ENCODE data around the gene NPDC1. TPM values are rescaled to one million over a fixed set of nuclear protein-coding genes. Genes with fewer than 3 reads are reported as not detected.

NPDC1 gene
- total RNA-seq, 1 donor from 2014 or later, result 152 TPM

DNA sequence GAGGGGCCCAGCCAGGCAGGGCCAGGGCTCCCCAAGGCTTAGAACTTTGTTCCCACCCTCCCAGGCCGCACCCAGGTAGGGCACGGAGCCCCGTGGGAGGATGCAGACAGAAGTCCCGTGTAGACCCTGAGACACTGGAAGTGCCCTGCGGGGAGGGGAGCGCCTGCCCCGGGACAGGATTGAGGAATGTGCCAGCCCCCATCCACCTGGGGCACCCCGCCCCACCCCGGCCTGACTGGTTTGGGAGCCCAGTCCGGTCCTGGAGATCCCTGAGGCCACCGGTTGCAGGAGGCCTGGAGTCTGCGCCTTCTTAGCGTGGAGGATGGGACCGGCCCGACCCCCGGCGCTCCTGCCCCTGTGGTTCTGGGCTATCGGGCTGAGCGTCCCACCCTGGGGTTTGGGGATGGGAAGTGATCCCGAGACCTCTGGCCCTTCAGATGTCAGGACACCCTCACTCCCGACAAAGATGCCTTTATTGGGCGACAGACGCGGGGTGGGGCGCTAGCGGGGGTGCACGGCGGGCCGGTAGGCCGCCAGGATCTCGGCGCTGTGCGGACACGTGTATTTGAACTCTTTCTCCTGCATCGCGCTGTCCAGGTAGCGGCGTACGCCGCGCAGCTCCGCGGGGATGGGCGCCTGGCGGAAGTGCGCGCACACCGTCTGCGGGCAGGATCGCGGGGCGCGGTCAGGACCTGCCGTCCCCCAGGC lies 51.6 kb downstream of the NPDC1 start:
- DNase-seq, result no peak
- no peak for ATAC-seq
- H3K9me3 ChIP-seq, result no peaks in the 10 kb centered on the region
- peak overlapping the region; percentile 46 for H3K4me3 ChIP-seq
- intact Hi-C loops (cut with DNase I), result no loop called here
- H3K4me1 ChIP-seq, result peaks cover 51% of the 10 kb centered on the region
- peaks cover 13% of the 10 kb centered on the region for H3K36me3 ChIP-seq
- no peaks in the 10 kb centered on the region for H3K27me3 ChIP-seq
- no peak overlapping the region for H3K27ac ChIP-seq
- TF ChIP-seq, protein P1, sequence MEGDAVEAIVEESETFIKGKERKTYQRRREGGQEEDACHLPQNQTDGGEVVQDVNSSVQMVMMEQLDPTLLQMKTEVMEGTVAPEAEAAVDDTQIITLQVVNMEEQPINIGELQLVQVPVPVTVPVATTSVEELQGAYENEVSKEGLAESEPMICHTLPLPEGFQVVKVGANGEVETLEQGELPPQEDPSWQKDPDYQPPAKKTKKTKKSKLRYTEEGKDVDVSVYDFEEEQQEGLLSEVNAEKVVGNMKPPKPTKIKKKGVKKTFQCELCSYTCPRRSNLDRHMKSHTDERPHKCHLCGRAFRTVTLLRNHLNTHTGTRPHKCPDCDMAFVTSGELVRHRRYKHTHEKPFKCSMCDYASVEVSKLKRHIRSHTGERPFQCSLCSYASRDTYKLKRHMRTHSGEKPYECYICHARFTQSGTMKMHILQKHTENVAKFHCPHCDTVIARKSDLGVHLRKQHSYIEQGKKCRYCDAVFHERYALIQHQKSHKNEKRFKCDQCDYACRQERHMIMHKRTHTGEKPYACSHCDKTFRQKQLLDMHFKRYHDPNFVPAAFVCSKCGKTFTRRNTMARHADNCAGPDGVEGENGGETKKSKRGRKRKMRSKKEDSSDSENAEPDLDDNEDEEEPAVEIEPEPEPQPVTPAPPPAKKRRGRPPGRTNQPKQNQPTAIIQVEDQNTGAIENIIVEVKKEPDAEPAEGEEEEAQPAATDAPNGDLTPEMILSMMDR (IDR thresholded peaks at IDR 0.05), result no peak

DNA sequence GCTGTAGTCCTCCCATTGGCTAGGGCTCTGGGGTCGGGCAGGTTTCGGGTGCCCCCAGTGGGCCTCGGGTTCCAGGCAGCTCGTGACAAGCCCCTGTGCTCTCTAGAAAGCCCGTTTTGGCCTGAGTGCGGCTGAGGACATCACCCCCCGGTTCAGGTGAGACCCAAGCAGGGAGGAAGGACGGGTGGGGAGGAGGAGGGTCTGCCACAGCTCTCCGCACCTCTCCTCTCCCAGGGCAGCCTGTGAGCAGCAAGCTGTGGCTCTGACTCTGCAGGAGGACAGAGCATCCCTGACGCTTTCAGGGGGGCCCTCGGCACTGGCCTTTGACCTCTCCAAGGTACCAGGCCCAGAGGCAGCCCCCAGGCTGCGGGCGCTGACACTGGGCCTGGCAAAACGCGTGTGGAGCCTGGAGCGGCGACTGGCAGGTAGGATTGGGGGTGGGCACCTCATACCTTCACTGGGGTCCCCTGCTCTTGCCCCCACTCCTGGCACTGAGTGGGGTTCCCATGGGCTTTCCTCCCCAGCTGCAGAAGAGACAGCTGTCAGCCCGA lies 53.1 kb downstream of the NPDC1 start:
- ATAC-seq, result no peak
- intact Hi-C loops (cut with DNase I), result no loop called here
- TF ChIP-seq, protein P1 (IDR thresholded peaks at IDR 0.05), result no peak
- Histone ChIP-seq H3K9me3 (no peaks in the 10 kb centered on the region), H3K36me3 (peaks cover 13% of the 10 kb centered on the region), H3K27ac (peak overlapping the region; percentile 85), H3K4me3 (peak overlapping the region; percentile 84), H3K4me1 (peaks cover 47% of the 10 kb centered on the region), H3K27me3 (no peaks in the 10 kb centered on the region)
- no peak for DNase-seq

DNA sequence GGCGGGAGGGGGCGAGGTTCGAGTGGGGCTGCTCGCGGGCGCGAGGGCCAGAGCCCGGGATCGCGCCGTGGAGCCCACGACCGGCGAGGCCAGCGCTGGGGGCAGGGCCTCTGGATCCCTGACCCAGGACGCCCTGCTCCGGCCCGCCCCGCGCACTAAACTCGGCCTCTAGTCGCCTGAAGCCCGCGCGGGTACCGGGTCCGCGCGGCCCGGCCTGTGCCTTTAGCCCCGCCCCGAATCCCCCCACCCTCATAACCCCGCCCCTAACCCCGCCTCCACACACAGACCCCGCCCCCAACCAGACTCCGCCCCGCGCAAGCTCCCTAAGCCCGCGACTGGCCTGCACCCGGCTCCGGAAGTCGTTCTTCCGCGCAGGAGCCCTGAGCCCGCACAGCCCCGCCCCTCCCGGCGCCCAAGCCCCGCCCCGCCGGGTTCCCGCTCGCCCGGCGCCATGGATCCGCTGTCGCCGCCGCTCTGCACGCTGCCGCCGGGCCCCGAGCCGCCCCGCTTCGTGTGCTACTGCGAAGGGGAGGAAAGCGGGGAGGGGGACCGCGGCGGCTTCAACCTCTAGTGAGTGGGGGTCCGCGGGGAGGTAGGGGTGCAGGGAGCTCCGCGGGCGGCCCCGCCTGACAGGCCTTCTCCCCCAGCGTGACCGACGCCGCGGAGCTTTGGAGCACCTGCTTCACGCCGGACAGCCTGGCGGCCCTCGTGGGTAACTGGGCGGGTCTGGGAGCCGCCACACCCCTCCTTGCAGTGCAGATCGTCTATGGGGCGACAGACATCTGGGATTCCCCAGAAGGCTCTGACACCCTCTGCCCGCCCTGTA lies 53.8 kb downstream of the NPDC1 start, which contains the start of gene PAXX:
Gene PAXX (plus strand): TSS at position 430 of the 826 bp plus-strand sequence. CDS start 22 bp downstream, at position 452.
- TF ChIP-seq, protein P1 (IDR thresholded peaks at IDR 0.05), result no peak
- peaks cover 13% of the 10 kb centered on the region for H3K36me3 ChIP-seq
- DNase-seq (peak; percentile 98), ATAC-seq (peak; percentile 88)
- H3K4me1 ChIP-seq, result peaks cover 41% of the 10 kb centered on the region
- intact Hi-C loops (cut with DNase I), result no loop called here
- H3K27ac ChIP-seq, result peak within 1 kb of the TSS; percentile 85
- H3K9me3 ChIP-seq, result no peaks in the 10 kb centered on the region
- H3K4me3 ChIP-seq, result peak within 1 kb of the TSS; percentile 84
- H3K27me3 ChIP-seq, result no peaks in the 10 kb centered on the region

DNA sequence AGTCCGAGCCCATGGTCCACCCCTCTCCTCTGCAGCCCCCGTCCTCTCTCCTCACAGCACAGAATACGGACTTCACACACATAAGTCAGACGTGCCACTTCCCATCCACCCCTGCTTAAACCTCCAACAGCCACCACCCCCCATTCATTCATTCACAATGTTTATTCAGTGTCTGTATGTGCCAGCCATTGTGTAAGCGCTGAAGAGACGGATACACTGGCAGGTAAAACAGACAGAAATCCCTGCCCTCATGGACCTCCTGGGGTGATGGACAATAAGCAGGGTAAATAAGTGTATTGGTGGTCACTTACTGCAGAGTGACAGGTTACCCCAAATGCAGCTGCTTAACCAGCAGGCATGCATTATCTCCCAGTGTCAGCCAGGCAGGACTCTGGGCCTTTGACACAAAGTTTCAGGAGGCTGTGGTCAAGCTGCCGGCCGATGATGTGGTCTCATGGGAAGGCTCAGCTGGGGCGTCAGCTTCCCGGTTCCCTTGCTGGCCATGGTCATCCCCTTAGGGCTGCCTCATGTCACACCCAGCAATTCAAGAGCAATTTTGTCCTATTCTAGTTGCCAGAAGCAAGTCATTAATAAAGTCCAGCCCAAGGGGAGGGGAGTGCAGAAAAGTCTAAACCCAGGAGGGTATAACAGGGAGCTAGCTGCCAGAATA lies 55.6 kb downstream of the NPDC1 start:
- intact Hi-C loops (cut with DNase I), result no loop called here
- Histone ChIP-seq H3K36me3 (peaks cover 13% of the 10 kb centered on the region), H3K4me1 (peaks cover 24% of the 10 kb centered on the region), H3K4me3 (no peak overlapping the region), H3K9me3 (no peaks in the 10 kb centered on the region), H3K27me3 (peaks cover 11% of the 10 kb centered on the region), H3K27ac (no peak overlapping the region)
- no peak for ATAC-seq
- DNase-seq, result no peak
- TF ChIP-seq, protein P1 (IDR thresholded peaks at IDR 0.05), result no peak

Other genes with a start within 250 kb of the NPDC1 start
- 4.0 TPM for gene CCDC183, start 249.8 kb downstream of the NPDC1 start, total RNA-seq
- 68.2 TPM for gene RABL6, start 238.2 kb downstream of the NPDC1 start, total RNA-seq
- gene AJM1, start 203.7 kb downstream of the NPDC1 start, total RNA-seq, result 2.7 TPM
- gene PHPT1, start 196.8 kb downstream of the NPDC1 start, total RNA-seq, result 82.1 TPM
- gene MAMDC4, start 193.8 kb downstream of the NPDC1 start, total RNA-seq, result 12.9 TPM
- 250 TPM for gene EDF1, start 179.9 kb downstream of the NPDC1 start, total RNA-seq
- gene TRAF2, start 159.7 kb downstream of the NPDC1 start, total RNA-seq, result 14.8 TPM
- 91.2 TPM for gene FBXW5, start 101.4 kb downstream of the NPDC1 start, total RNA-seq
- gene C8G, start 100.9 kb downstream of the NPDC1 start, total RNA-seq, result 1.1 TPM
- gene LCN12, start 93.9 kb downstream of the NPDC1 start, total RNA-seq, result 2.6 TPM
- 477 TPM for gene PTGDS, start 68.7 kb downstream of the NPDC1 start, total RNA-seq
- gene LCNL1, start 63.2 kb downstream of the NPDC1 start, total RNA-seq, result 5.1 TPM
- 53.1 TPM for gene PAXX, start 53.8 kb downstream of the NPDC1 start, total RNA-seq
- 80.7 TPM for gene CLIC3, start 49.6 kb downstream of the NPDC1 start, total RNA-seq
- 44.3 TPM for gene ABCA2, start 17.9 kb downstream of the NPDC1 start, total RNA-seq
- gene FUT7, start 14.1 kb downstream of the NPDC1 start, total RNA-seq, result 0.81 TPM
- gene ENTPD2, start 7.9 kb upstream of the NPDC1 start, total RNA-seq, result 0.41 TPM
- 0.84 TPM for gene SAPCD2, start 24.4 kb upstream of the NPDC1 start, total RNA-seq
- 30.7 TPM for gene UAP1L1, start 31.3 kb upstream of the NPDC1 start, total RNA-seq
- gene MAN1B1, start 40.8 kb upstream of the NPDC1 start, total RNA-seq, result 39.4 TPM
- 183 TPM for gene DPP7, start 68.6 kb upstream of the NPDC1 start, total RNA-seq
- gene GRIN1, start 93.0 kb upstream of the NPDC1 start, total RNA-seq, result 0.64 TPM
- gene LRRC26, start 123.9 kb upstream of the NPDC1 start, total RNA-seq, result not detected
- not detected for gene TMEM210, start 125.9 kb upstream of the NPDC1 start, total RNA-seq
- gene ANAPC2, start 142.4 kb upstream of the NPDC1 start, total RNA-seq, result 51.4 TPM
- 55.5 TPM for gene SSNA1, start 142.5 kb upstream of the NPDC1 start, total RNA-seq
- gene TPRN, start 154.6 kb upstream of the NPDC1 start, total RNA-seq, result 22.3 TPM
- gene TMEM203, start 159.5 kb upstream of the NPDC1 start, total RNA-seq, result 28.7 TPM
- gene NDOR1, start 159.5 kb upstream of the NPDC1 start, total RNA-seq, result 16.7 TPM
- 6.7 TPM for gene RNF208, start 176.1 kb upstream of the NPDC1 start, total RNA-seq
- gene CYSRT1, start 179.0 kb upstream of the NPDC1 start, total RNA-seq, result 0.41 TPM
- gene RNF224, start 181.3 kb upstream of the NPDC1 start, total RNA-seq, result 0.35 TPM
- 0.23 TPM for gene SLC34A3, start 184.7 kb upstream of the NPDC1 start, total RNA-seq
- gene TUBB4B, start 195.1 kb upstream of the NPDC1 start, total RNA-seq, result 191 TPM
- not detected for gene STPG3, start 205.1 kb upstream of the NPDC1 start, total RNA-seq
- gene NELFB, start 209.2 kb upstream of the NPDC1 start, total RNA-seq, result 47.2 TPM
- 27.4 TPM for gene TOR4A, start 231.5 kb upstream of the NPDC1 start, total RNA-seq